Heart left ventricle (tissue), 16 donors: ENCODE results near the gene CMTM3. TPM values are rescaled to one million over a fixed set of nuclear protein-coding genes. Genes with fewer than 3 reads are reported as not detected.
A peak's percentile ranks its signal among the peaks of the same experiment; 100 is the strongest.

Source experiments
- ATAC-seq, 4 donors: fragments of 200-7000 bp; cut with Tn5 transposase; one replicate each; pipeline ENCODE4 v1.9.1; 2020 to 2022; ENCODE audit warnings: moderate library complexity in 4 of 4, mild to moderate bottlenecking in 3 of 4, moderate number of reproducible peaks in 1 of 4
- DNase-seq, 5 donors: peaks; one replicate each; pipeline ENCODE4 v3.0.0-alpha.2; 2020
- H3K27ac ChIP-seq, 12 donors: fragments of 200-600 bp; sonication (generic) in 4 of 12; one replicate each; pipeline versions ENCODE4 v1.5.0 to v1.8.0; 2016 to 2022; ENCODE audit warnings: mild to moderate bottlenecking in 2 of 12
- H3K27me3 ChIP-seq, 9 donors: fragments of 200-600 bp; sonication (generic) in 2 of 9; one replicate each; pipeline versions ENCODE4 v1.5.1 to v1.8.0; 2016 to 2022; ENCODE audit warnings: mild to moderate bottlenecking in 3 of 9
- H3K36me3 ChIP-seq, 9 donors: fragments of 200-600 bp; sonication (generic) in 2 of 9; one replicate each; pipeline versions ENCODE4 v1.5.0 to v1.8.0; 2018 to 2022; ENCODE audit warnings: mild to moderate bottlenecking in 2 of 9
- H3K4me1 ChIP-seq, 12 donors: fragments of 200-600 bp; sonication (generic) in 4 of 12; one replicate each; pipeline versions ENCODE4 v1.5.0 to v1.8.0; 2016 to 2022; ENCODE audit warnings: mild to moderate bottlenecking in 3 of 12
- H3K4me3 ChIP-seq, 12 donors: fragments of 200-600 bp; sonication (generic) in 4 of 12; one replicate each; pipeline versions ENCODE4 v1.5.0 to v1.8.0; 2017 to 2022; ENCODE audit warnings: mild to moderate bottlenecking in 9 of 12, moderate library complexity in 4 of 12
- H3K9me3 ChIP-seq, 12 donors: fragments of 200-600 bp; sonication (generic) in 4 of 12; one replicate each; pipeline versions ENCODE4 v1.5.0 to v1.8.0; 2016 to 2022; ENCODE audit warnings: mild to moderate bottlenecking in 1 of 12
- POLR2A ChIP-seq, 2 donors: fragments of 450-650 bp; IDR thresholded peaks; one replicate each; pipeline ENCODE4 v1.6.1; 2017; ENCODE audit warnings: antibody characterized with exemption in 2 of 2, mild to moderate bottlenecking in 2 of 2, moderate library complexity in 2 of 2
- WGBS, 4 donors: extraction: QIAGEN DNeasy Blood & Tissue Kit in 2 of 4; methylation state at CpG; one replicate each; pipeline versions ENCODE4 v1.1.5 to v1.1.7; 2013 to 2018; 5-methylcytosine and 5-hydroxymethylcytosine counted together
- intact Hi-C, 10 donors: fragments of 100-400 bp; cut with DNase I; formaldehyde crosslinking; loops; one replicate each; pipeline versions ENCODE4 v1.11.1 to v1.14.2; 2022
- polyA plus RNA-seq, 2 donors: library from polyadenylated mRNA; stranded (reverse); fragments of 200-250 nt; gene quantifications; one replicate each; pipeline ENCODE4 v1.2.3, GENCODE V29; 2013
- total RNA-seq, 9 donors: library from RNA; depleted of rRNA in 2 of 9; stranded (reverse); fragments of >200 nt in 2 of 9; fragmentation: NEBNext Ultra II Directional in 3 of 9; extraction: Animal tissue kit (Norgen Biotek cat#: 25700) in 3 of 9; gene quantifications; one replicate each; pipeline versions ENCODE4 v1.1.0 to v1.2.4, GENCODE V29; 2016 to 2023
- TF ChIP-seq, protein P1 (sequence below), 12 donors: fragments of 200-600 bp; sonication (generic) in 4 of 12; IDR thresholded peaks; one replicate each; pipeline versions ENCODE4 v1.5.0 to v1.8.0; 2018 to 2022; ENCODE audit warnings: antibody characterized with exemption in 12 of 12, mild to moderate bottlenecking in 5 of 12
- donor health status: ischemic (EF 13 %, LVEDD 7.1; RV severe dilation, severe dysfunction).
- donor health status: healthy with polysubstance abuse.
- donor health status: DM: no; HTN: yes; CAD: no.
- donor health status: DM: no; HTN: no; CAD: no.
- donor health status: ischemic (EF 25% LVEDD 6.9; RV normal size, moderate dysfunction).
- donor health status: ischemic (EF 25% LVEDD 5.7; RV mildly dilated, moderate dysfunction).
- donor health status: healthy.
- donor health status: DM: yes; HTN: yes; CAD: no.
- donor health status: ischemic (EF 35%, LVEDD 5.7; RV mildly dilated, moderate dysfunction).
- donor health status: nonischemic (EF 11% LVEDD 7.7; RV severe dilation, severe dysfunction).
- donor health status: DM: yes; HTN: yes; CAD: no.
- donor health status: PGD.
- donor health status: ischemic (EF 29% LVEDD 5.4; RV normal size, mild dysfunction).
- donor health status: nonischemic (EF 23%, LVEDD 6.1; RV moderate dilation, normal function).

The CMTM3 gene
- total and polyA plus RNA-seq, 11 donors: 5.8 to 30.9 (median 9.6) TPM

DNA sequence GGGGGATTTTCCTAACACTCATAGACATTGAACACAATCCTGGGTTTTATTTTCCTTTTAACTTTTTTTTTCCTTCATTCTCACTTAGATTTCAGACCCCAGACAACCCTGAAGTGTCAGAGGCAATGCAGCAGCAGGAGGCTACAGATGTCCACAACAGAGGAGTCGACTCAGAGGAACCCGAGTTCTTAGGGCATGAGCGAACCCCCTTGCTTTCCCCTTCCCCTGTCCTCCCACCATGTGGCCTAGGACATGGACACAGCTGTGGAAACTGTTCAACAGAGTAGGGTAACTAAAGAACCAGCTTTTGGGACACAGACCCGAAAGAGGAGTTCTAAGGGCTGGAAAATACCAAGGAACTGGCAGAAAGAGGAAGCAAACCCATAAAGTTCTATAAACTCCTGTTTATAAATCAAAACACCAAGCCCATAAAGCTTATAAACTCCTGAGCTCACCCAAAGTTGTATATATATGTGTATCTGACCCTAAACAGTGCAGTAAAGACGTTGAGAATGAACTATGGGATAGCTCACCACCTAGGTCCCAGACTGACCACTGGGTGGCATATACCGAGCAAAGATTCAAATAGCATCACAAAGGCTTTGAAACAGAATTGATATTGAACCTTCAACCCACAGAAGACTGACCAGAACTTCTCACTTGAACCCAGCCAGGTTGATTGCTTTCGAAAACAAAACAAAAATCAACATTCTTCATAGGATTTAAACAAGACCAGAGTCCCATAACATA, 58.1 kb downstream of the CMTM3 start:
- intact Hi-C loops: loop anchor here in 4 of 10 donors (2.0 to 10.0 kb wide), 5 partner anchors 52 to 208 kb away; partner anchors contain the start of gene DYNC1LI2 (in 1 of the 4)
- no peak for TF ChIP-seq POLR2A (IDR thresholded peaks at IDR 0.05)
- TF ChIP-seq, protein P1, sequence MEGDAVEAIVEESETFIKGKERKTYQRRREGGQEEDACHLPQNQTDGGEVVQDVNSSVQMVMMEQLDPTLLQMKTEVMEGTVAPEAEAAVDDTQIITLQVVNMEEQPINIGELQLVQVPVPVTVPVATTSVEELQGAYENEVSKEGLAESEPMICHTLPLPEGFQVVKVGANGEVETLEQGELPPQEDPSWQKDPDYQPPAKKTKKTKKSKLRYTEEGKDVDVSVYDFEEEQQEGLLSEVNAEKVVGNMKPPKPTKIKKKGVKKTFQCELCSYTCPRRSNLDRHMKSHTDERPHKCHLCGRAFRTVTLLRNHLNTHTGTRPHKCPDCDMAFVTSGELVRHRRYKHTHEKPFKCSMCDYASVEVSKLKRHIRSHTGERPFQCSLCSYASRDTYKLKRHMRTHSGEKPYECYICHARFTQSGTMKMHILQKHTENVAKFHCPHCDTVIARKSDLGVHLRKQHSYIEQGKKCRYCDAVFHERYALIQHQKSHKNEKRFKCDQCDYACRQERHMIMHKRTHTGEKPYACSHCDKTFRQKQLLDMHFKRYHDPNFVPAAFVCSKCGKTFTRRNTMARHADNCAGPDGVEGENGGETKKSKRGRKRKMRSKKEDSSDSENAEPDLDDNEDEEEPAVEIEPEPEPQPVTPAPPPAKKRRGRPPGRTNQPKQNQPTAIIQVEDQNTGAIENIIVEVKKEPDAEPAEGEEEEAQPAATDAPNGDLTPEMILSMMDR (IDR thresholded peaks at IDR 0.05): peak; percentile 16 to 59 (median 41)
- Histone ChIP-seq H3K4me3 (no peak overlapping the region), H3K9me3 (no peaks in the 10 kb centered on the region), H3K27me3 (no peaks in the 10 kb centered on the region), H3K36me3 (no peaks in the 10 kb centered on the region), H3K27ac (peak overlapping the region in 11 of 12 donors; percentile 5 to 78 (median 39)), H3K4me1 (peaks cover 3 to 32% (median 25%) of the 10 kb centered on the region in 12 donors)
- DNase-seq (no peak), ATAC-seq (peak; percentile 53 to 70 (median 62))
- 64 to 73% (median 70%) methylated on average over 7 of the region's 7 CpGs for WGBS, 4 donors

Other genes starting within 250 kb of the CMTM3 start
- 100 to 1,000 TPM in 2 of 9 donors, 10 to 100 TPM in 7; 39.6 to 135 (median 63.3) TPM for gene CDH5, start 238.0 kb upstream of the CMTM3 start, total RNA-seq
- 10 to 100 TPM; 24.9 to 62.3 TPM for gene CDH5, start 238.0 kb upstream of the CMTM3 start, polyA plus RNA-seq
- gene BEAN1, start 177.4 kb upstream of the CMTM3 start, total RNA-seq: 1 to 10 TPM in 5 of 9 donors, under 1 TPM in 4; 0.58 to 7.9 (median 1.5) TPM
- 1 to 10 TPM in 1 of 2 donors, under 1 TPM in 1; 0.30 to 8.8 TPM for gene BEAN1, start 177.4 kb upstream of the CMTM3 start, polyA plus RNA-seq
- gene TK2, start 54.6 kb upstream of the CMTM3 start, total RNA-seq: 10 to 100 TPM; 13.9 to 29.4 (median 17.4) TPM
- gene TK2, start 54.6 kb upstream of the CMTM3 start, polyA plus RNA-seq: 10 to 100 TPM in 1 of 2 donors, 1 to 10 TPM in 1; 9.4 to 10.5 TPM
- gene CKLF, start 52.1 kb upstream of the CMTM3 start, total RNA-seq: 10 to 100 TPM in 2 of 9 donors, 1 to 10 TPM in 7; 4.1 to 28.9 (median 6.4) TPM
- gene CKLF, start 52.1 kb upstream of the CMTM3 start, polyA plus RNA-seq: 10 to 100 TPM in 1 of 2 donors, 1 to 10 TPM in 1; 4.9 to 18.8 TPM
- gene CMTM1, start 38.3 kb upstream of the CMTM3 start, total RNA-seq: 1 to 10 TPM in 5 of 9 donors, under 1 TPM in 3, not detected in 1; 0.49 to 2.4 (median 1.1) TPM
- under 1 TPM in 1 of 2 donors, not detected in 1; 0.40 TPM for gene CMTM1, start 38.3 kb upstream of the CMTM3 start, polyA plus RNA-seq
- gene CMTM2, start 25.2 kb upstream of the CMTM3 start, total RNA-seq: under 1 TPM in 1 of 9 donors, not detected in 8; 0.52 TPM
- not detected for gene CMTM2, start 25.2 kb upstream of the CMTM3 start, polyA plus RNA-seq
- gene CMTM4, start 92.0 kb downstream of the CMTM3 start, total RNA-seq: 10 to 100 TPM in 7 of 9 donors, 1 to 10 TPM in 2; 8.1 to 22.5 (median 12.2) TPM
- gene CMTM4, start 92.0 kb downstream of the CMTM3 start, polyA plus RNA-seq: 10 to 100 TPM in 1 of 2 donors, 1 to 10 TPM in 1; 4.5 to 13.8 TPM
- 100 to 1,000 TPM in 3 of 9 donors, 10 to 100 TPM in 6; 58.3 to 117 (median 88.6) TPM for gene DYNC1LI2, start 146.9 kb downstream of the CMTM3 start, total RNA-seq
- gene DYNC1LI2, start 146.9 kb downstream of the CMTM3 start, polyA plus RNA-seq: 10 to 100 TPM; 38.3 to 53.2 TPM
- not detected for gene TERB1, start 196.9 kb downstream of the CMTM3 start, total RNA-seq
- not detected for gene TERB1, start 196.9 kb downstream of the CMTM3 start, polyA plus RNA-seq
- gene NAE1, start 226.3 kb downstream of the CMTM3 start, total RNA-seq: 10 to 100 TPM; 25.6 to 39.3 (median 29.6) TPM
- 10 to 100 TPM; 17.7 to 34.3 TPM for gene NAE1, start 226.3 kb downstream of the CMTM3 start, polyA plus RNA-seq
- not detected for gene CA7, start 239.7 kb downstream of the CMTM3 start, total RNA-seq
- gene CA7, start 239.7 kb downstream of the CMTM3 start, polyA plus RNA-seq: not detected